ENCODE results near the gene SUPT4H1. TPM values are rescaled to one million over a fixed set of nuclear protein-coding genes. Genes with fewer than 3 reads are reported as not detected.

The SUPT4H1 gene
- total and polyA plus RNA-seq, 9 of the 15 experiments (the other 6 are each of a cell fraction or from before 2014, with no cell fraction given) = 62.1 to 320 (median 117) TPM

DNA sequence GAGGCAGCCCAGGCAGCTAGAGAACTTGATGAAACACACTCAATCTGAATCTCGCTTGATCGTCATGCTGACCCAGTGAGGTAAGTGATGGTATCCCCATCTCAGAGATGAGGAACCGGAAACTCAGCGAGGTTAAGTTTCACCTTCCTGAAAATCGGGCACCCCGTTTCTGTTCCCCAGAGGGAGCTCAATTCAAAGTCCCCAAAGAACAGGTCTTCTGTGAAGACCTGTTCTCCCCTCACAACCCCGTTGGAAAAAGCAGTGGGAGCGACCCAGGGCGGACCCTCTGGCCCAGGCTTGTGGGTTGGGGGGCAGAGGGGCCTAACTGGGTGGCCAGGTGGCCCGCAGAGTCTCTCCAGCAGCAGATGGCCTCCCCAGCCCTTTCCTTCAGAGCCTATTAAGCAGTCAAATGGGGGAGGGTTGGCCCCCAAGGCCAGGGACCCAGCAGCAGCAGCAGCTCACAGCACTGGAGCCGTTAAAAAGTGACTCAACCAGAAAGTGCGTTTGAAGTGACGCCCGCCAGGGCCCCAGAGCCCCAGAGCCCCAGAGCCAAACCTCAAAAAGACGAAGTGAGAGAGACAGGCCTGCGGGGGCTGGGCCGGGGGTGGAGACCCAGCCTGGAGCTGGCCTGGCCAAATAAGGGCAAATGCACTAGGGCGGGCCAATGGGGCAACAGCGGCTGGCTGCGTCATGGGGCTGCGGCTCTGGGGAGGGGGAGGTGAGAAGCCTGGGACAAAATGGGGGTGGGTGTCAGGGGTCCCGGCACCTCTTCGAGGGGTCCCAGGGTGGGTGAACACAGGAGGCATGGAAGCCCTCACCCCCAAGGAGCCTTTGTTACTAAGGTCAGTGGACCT lies 14.2 kb downstream of the SUPT4H1 start (continued):
- TF ChIP-seq RBM34 (IDR thresholded peaks at IDR 0.05; ENCODE audit: borderline replicate concordance, insufficient read depth, low read length) (no peak), MLLT1 (IDR thresholded peaks at IDR 0.05) (peak; percentile 28 to 42; a peak in 2 of 4 replicates), SMARCA5 (IDR thresholded peaks at IDR 0.05) (no peak), NR2F6 (CRISPR knock-in tag; IDR thresholded peaks at IDR 0.05) (no peak), JUND (IDR thresholded peaks at IDR 0.05; ENCODE audit: borderline replicate concordance, low read depth, low read length) (peak; percentile 82), JUND (tag; IDR thresholded peaks at IDR 0.05; ENCODE audit: borderline replicate concordance, low read depth, low read length) (no peak; the same call in 2 of the 3 replicates), MAFK (IDR thresholded peaks at IDR 0.05; ENCODE audit: low read length) (peak; percentile 68), NELFE (IDR thresholded peaks at IDR 0.05; ENCODE audit: insufficient read depth, insufficient read length) (no peak), CLOCK (CRISPR knock-in tag; IDR thresholded peaks at IDR 0.05; ENCODE audit: borderline replicate concordance) (no peak), ATF2 (CRISPR knock-in tag; IDR thresholded peaks at IDR 0.05) (no peak), ZNF639 (CRISPR knock-in tag; conservative IDR thresholded peaks at IDR 0.05 in 1 of 2, IDR thresholded peaks at IDR 0.05 in 1 of 2) (peak in 1 of 2 experiments; percentile 81; a peak in 2 of 4 replicates), MCM3 (IDR thresholded peaks at IDR 0.05) (no peak), ETV6 (IDR thresholded peaks at IDR 0.05; ENCODE audit: borderline replicate concordance in 1 of 2, low read depth in 2 of 2, low read length in 1 of 2) (peak; percentile 19 to 71; a peak in 3 of 4 replicates), ETV6 (CRISPR knock-in tag; IDR thresholded peaks at IDR 0.05; ENCODE audit: borderline replicate concordance) (peak; percentile 44; the same call in 1 of the 2 replicates), NR4A1 (CRISPR knock-in tag; IDR thresholded peaks at IDR 0.05) (no peak), NR4A1 (tag; IDR thresholded peaks at IDR 0.05) (no peak)
